Peyer's patch (tissue), 4 donors: ENCODE measurements around the gene MOSMO.

Experiments used
- POLR2A ChIP-seq, 2 donors: fragments of 450-650 bp; IDR thresholded peaks; one replicate each; pipeline ENCODE4 v1.5.1; 2017; ENCODE audit warnings: antibody characterized with exemption in 2 of 2, mild to moderate bottlenecking in 2 of 2, moderate library complexity in 2 of 2
- TF ChIP-seq, protein P1 (sequence below), 6 experiments: fragments of 450-650 bp in 4 of 6; fragments of 200-600 bp in 2 of 6; sonication (generic) in 1 of 6; IDR thresholded peaks; one replicate each; pipeline ENCODE4 v1.5.1; 2017 to 2019; ENCODE audit warnings: antibody characterized with exemption in 6 of 6, mild to moderate bottlenecking in 3 of 6, moderate library complexity in 1 of 6

DNA sequence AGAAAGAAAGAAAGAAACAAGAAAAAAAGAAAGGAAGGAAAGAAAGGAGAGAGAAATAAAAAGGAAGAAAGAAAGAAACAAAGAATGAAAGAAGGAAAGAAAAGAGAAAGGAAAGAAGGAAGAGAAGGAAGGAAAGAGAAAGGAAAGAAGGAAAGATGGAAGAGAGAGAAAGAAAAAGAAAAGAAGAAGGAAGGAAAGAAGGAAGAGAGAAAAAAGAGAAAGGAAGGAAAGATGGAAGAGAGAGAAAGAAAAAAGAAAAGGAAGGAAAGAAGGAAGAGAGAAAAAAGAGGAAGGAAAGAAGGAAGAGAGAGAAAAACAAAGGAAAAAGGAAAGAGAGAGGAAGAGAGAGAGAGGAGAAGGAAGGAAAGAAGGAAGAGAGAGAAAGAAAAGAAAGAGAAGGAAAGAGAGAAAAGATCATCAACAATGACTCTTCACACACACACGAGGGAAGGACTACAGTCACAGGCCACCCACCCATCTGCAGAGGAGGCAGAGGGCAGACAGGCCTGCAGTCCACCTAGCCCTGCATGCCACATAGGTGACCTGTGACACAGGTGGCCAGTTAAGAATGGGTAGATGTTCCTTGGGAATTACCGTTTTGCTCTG, 108.3 kb downstream of the MOSMO start:
- TF ChIP-seq, protein P1, sequence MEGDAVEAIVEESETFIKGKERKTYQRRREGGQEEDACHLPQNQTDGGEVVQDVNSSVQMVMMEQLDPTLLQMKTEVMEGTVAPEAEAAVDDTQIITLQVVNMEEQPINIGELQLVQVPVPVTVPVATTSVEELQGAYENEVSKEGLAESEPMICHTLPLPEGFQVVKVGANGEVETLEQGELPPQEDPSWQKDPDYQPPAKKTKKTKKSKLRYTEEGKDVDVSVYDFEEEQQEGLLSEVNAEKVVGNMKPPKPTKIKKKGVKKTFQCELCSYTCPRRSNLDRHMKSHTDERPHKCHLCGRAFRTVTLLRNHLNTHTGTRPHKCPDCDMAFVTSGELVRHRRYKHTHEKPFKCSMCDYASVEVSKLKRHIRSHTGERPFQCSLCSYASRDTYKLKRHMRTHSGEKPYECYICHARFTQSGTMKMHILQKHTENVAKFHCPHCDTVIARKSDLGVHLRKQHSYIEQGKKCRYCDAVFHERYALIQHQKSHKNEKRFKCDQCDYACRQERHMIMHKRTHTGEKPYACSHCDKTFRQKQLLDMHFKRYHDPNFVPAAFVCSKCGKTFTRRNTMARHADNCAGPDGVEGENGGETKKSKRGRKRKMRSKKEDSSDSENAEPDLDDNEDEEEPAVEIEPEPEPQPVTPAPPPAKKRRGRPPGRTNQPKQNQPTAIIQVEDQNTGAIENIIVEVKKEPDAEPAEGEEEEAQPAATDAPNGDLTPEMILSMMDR (IDR thresholded peaks at IDR 0.05), result no peak
- TF ChIP-seq POLR2A (IDR thresholded peaks at IDR 0.05), result no peak
